ENCODE data around the gene KDM7A.
"Not testable (repeated sequence)": the region's sequence is repeated elsewhere in the genome, so short reads cannot be mapped to it uniquely, and the experiment has no call there.

KDM7A gene

DNA sequence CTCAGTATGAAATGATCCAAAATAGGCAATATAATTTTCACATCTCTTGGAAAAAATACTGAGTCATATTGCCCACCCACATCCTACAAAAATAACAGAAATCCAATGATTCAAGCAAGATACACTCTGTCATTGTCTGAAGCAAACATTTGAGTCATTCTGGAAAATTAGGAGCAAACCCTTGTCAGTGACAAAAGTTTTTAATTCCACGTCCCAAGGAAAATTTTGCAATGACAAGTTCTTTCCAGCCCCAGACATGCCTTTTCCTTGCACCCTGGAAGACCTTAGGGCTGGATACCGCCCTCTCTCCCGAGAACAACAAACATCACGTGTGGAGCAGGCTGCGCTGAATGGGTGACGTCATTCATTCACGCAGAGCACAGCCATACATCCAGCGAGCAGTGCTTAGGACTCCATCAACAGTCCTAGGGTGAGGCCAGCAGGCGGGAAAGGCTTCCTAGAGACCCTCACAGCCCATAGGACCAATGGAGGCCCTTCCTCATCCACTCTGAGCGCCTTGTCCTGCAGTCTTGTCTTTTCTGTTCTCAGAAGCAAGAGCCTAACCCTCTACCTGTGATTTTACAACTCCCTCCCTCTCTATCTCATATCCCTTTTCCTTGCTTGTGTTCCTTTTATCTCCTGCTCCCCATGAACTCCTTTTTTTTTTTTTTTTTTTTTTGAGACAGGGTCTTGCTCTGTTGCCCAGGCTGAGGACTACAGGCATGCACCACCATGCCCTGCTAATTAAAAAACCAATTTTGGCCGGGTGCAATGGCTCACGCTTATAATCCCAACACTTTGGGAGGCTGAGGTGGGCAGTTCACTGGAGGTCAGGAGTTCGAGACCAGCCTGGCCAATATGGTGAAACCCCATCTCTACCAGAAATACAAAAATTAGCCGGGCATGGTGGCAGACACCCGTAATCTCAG lies 23.5 kb upstream of the KDM7A start:
- DNase-seq (ENCODE audit: low spot score): no peak

DNA sequence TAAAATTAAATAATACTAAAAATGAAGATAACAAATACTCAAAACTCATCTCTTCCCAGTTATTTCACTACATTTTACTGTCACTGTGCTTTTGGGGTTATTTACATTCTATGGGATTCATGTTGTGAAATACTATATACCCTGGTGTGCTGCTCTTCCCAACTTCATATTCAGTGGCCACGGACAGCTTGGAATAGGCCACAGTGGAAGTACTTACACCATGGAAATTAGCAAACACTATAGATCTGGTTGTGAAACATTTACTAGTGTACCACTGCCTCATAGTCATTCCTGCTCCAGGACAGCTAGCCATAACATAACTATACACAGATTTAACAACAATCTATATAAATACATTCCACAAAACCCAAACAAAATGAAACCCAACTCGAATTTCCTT lies 21.2 kb upstream of the KDM7A start:
- DNase-seq (ENCODE audit: low spot score): no peak

DNA sequence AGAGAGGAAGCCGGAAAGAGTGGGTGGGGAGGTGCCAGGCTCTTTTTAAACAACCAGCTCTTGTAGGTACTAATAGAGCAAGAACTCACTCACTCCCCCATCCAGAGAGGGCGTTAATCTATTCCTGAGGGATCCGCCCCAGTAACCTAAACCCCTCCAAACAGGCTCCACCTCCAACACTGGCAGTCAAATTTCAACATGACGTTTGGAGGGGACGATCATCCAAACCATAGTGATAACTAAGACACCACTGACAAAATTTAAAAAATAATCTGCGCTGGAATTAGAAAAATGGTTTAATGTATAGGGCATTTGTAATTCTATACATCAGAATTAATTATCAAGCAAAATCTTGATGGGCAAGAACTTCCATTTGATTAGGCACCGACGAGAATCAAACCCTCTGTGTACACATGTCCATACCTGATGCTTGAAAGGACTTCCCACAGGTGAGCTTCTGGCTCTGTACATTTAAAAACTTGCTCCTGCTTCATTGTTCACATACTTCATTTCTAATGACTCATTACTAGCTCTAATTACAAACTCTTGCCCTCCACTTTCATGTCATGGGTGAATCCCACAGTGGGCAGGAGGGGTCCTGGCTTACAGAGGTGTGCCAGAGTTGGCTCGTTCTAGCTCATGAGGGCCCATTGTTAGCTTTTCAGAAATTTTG lies 20.6 kb upstream of the KDM7A start:
- DNase-seq (ENCODE audit: low spot score): no peak

DNA sequence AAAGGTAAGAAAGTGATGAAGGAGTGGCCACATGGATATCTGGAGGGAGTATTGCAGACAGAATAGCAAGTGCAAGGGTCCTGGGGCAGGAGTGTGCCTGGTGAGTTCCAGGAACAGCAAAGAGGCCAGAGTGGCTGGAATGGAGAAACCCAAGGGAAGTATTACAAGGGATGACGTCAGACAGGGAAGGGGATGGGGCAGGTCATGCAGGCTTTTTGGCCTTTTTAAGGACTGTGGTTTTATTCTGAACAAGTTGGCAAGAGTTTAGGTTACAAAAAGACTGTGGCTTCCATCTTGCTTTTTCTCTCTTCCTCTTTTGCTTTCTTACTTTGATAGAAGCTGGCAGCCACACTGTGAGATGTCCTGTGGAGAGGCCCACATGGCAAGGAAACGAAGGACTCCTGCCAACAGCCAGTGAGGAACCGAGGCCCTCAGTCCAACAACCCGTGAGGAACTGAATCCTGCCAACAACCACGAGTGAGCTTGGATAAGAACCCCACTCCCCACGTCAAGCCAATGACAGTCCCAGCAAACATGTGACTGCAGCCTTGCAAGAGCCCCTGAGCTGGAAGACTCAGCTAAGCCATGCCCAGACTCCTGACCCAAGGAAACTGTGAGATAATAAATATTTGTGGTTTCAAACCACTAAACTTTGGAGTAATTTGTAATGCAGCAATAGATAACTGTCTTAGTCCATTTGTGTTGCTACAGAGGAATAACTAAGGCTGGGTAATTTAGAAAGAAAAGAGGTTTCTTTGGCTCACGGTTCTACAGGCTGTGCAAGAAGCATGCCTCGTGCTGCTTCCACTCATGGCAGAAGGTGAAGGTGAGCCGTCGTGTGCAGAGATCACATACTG lies 19.8 kb upstream of the KDM7A start:
- DNase-seq (ENCODE audit: low spot score): no peak

DNA sequence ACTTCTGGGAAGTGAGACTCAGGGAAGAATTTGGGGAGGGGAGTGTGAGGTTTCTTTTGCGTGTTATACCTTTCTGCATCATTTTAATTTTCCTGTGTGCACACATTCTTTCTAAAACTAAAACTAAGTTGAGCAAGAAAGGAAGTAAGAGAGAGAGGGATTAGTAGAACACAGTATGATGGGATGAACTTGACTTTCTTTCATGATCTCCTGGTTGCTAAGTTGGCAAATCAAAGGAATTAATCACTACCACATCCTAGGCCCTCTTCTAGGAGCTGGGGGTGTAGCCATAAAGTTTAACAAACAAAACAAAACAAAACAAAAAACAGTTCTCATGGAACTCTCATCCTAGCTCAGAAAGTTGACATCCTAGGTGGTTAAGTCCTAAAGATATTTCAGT lies 19.1 kb upstream of the KDM7A start:
- DNase-seq (ENCODE audit: low spot score): no peak

DNA sequence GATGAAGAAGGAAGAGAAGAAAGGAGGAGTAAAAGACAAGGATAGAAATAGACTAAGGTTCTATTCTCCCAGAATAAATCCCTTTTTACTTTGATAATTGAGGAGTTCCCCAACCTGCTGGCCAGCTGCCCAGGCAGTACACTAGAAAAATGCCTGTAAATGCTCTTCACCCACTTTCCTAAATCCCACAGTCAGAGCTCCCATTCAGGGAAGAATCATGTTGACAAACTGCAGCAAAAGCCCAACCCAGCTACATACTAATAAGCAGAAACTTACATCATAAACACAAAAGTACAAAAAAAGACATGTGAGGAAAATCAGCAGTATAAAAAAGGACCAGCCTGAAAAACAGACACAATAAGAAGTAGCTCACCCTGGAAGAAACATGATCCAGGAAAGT lies 15.8 kb upstream of the KDM7A start:
- no peak for DNase-seq (ENCODE audit: low spot score)

DNA sequence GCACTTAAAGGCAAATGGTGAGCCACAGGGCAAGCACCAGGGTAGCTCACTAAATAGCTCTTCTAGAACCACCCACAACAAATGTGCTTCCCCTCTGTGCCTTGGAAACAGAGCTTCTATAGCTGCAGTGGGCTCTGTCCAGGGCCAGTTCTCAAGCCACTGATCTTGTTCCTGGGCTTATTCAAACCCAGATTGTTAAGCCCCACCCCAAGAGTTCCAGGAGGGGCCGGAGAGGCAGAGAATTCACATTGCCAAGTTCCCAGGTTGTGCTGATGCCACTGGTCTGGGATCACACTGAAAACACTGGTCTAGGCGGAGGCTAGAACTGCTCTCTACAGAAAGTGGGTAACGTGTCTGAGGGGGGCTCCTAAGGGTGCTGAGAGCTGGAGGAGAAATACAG lies 15.4 kb upstream of the KDM7A start:
- DNase-seq (ENCODE audit: low spot score): no peak

DNA sequence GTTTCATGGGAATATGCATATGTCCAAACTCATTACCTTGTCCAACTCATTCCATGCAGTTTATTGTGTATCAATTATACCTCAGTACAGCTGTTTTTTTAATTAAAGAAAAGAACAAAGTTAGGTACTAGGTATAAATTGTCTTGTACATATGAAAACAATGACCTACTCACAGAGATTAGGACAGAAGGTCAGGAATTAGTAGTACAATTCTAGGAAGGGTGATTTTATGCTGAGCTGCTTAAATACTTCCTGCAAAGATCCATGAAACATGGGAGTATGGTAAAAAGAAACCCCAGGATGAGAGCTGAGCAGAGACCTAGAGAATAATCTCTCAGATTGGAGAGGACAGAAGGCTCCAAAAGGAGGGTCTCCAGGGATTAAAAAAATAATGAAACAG lies 13.8 kb upstream of the KDM7A start:
- DNase-seq (ENCODE audit: low spot score): no peak

DNA sequence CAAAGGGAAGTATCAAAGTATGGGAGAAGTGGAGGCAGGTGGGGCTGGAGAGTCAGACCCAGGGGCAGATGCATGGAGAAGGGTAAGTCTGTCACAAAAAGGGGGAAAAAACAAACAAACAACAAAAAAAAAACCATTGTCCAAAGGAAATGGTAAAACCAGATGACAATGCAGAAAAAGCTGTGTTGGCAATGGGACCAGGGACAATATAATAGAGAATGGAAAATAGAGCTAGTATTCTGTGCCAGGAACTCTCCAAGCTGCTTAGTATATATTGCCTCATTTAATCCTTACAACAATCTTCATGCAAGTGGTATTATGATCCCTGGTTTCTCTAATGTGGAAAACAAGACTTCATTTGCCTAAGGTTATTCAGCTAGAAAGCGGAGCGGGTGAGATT lies 13.1 kb upstream of the KDM7A start:
- no peak for DNase-seq (ENCODE audit: low spot score)

DNA sequence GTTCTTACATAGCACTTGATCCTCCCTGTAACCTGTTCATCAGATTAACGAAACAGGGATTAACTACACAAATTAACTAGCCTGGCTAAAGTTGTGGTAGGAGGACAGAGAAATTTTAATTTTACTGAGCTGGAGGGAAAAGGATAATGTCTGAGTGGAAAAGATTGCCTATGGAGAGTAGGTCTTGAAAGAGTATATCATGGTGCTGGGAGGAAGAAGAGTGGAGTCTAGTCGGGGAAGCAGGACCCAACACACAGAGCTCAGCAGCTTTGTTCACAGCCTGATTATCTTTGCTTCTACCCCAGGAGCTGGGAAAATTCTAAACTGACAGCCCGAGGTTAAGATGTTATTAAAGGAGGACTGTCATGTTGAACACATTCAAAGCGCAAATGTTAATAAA lies 6.1 kb upstream of the KDM7A start:
- no peak for DNase-seq (ENCODE audit: low spot score)

DNA sequence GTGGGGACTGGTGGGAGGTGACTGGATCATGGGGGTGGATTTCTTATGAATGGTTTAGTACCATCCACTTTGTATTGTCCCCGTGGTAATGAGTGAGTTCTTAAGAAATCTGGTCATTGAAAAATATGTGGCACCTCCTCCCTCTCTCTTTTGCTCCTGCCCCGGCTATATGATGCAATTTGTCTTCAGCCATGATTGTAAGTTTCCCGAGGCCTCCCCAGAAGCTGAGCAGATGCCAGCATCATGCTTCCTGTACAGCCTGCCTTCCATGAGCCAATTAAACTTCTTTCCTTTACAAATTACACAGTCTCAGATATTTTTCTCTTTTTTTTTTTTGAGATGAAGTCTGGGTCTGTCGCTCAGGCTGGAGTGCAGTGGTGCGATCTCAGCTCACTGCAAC lies 2.6 kb upstream of the KDM7A start:
- DNase-seq (ENCODE audit: low spot score): no peak

DNA sequence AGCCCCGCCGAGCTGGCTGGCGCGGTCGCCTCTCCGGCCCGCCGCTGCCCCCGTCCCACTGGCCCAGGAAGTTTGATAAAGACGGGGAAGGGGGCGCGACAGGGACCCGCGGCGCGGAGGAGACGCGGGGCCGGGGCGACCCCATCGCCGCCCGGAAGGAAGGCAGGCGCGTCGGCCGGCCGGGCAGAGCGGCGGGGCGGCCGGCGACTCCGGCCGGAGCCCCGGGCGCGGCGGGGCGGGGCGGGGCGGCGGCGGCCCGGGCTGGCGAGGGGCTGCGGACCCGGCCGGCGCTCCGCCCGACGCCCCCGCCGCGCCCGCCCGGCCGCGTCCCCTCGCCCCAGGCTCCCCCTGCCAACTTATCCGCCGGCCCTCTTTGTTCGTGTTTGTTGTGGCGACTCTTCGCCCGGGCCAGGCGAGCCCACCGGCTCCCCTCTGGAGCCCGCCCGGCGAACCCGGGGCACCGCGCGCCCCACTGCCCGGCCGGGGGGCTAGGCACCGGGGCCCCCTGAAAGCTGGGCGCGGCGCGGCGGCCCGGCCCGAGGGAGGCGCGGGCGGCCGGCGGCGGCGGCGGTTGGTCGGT lies 571 bp downstream of the KDM7A start:
- no peak for DNase-seq (ENCODE audit: low spot score)

DNA sequence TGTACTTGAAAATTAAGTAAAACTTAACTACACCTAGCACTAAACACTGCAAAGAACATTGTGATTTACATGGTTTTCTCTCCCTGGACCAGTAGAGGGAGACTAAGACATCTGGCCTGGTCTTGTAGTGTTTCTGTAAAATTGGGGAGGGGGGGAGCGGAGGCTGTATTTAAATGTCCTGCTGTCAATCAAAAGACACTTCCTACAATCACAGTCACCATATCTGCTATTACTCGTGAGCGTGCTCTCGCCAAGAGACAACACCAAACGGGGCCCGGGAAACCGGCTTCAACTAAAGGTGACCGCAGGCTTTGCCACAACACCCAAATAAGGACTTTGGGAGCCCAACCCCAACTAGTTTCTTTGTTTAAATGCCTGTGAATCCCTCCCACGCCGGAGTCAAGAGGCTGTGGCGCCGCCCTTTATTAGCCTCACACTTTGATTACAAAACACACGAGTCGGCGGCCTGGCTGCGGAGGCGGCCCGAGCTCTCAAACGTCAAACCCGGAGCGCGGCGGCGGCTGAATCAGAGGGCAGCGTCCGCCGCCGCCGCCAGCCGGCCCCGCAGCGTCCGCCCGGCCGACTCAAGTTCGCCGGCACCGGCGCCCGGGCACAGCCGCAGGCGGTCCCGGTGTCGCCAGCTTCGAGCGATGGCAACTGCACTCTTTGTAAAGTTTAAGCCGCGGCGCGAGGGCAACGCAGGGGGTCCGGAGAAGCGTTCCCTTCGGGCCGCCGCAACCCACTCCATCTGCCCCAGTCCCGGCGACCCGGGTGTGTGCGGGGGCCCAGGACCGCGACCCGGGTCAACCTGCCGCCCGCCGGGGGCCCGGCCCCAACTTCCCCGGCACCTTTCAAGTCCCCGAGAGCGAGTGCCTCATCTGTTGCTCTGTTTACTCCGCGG lies 1.3 kb downstream of the KDM7A start:
- peak; percentile 73 for DNase-seq (ENCODE audit: low spot score)

DNA sequence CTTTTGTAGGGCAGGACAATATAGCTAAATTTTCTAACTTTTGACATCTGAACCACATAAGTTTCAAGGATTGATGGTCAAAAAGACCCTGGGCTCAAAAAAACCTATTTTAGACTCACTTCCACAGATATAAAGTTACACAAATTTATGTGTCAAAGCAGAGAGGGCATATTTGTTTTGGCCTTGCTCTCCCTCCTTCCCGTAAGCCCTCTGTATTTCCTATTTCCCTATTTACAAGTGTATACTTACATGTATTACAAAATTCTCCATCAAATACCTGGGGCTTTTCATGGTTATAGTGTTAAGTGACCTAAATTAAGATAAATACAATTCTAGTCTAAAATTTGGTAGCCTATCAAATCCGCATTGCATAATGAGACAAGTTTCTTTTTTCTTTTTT lies 2.6 kb downstream of the KDM7A start:
- no peak for DNase-seq (ENCODE audit: low spot score)

DNA sequence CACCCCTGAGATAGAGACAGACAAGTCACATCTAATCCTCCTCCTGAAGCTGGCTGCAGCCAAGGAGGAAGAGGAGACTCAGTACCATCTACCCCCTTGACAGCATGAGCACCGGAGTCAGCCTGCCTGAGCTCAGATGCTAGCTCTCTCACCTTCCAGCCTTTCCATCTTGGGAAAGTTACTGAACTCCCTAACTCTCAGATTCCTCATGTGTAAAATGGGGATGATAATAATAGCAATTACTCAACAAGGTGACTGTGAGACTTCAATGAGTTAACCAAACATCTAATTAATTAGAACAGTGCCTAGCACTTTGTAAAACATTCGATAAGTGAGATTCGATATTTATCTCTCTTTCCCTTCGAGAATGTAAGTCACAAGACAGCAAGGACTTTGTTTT lies 6.4 kb downstream of the KDM7A start:
- DNase-seq (ENCODE audit: low spot score): no peak

DNA sequence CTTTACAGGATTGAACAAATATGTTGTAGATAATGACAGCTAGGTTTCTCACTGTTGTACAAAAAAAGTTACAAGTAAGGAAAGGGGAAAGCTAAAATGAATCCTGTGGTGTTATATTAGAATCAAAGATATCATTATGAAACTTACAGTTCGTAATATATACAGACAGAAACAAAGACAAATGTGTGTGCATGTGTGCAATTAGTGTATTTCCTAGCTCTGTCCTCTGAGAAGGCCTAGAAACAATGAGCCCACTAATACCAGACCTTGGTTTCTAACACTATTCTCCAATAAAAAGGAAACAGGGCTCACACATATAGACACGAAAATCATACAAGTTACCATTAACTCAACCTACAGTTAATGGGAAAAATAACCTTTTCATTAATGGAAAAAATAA lies 8.0 kb downstream of the KDM7A start:
- DNase-seq (ENCODE audit: low spot score): no peak

DNA sequence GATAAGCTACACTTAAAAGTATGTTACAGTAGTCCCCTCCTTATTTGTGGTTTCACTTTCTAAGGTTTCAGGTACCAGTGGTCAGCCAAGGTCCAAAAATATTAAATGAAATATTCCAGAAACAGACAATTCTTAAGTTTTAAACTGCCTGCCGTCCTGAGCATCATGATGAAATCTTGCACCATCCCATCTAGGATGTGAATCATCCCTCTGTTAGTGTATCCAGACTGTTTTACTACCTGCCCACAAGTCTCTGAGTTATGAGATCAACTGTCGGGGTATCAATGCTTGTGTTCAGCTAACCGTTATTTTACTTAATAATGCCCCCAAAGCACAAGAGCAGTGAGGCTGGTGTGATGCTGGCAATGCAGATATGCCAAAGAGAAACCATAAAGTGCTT lies 11.4 kb downstream of the KDM7A start:
- DNase-seq (ENCODE audit: low spot score): no peak

DNA sequence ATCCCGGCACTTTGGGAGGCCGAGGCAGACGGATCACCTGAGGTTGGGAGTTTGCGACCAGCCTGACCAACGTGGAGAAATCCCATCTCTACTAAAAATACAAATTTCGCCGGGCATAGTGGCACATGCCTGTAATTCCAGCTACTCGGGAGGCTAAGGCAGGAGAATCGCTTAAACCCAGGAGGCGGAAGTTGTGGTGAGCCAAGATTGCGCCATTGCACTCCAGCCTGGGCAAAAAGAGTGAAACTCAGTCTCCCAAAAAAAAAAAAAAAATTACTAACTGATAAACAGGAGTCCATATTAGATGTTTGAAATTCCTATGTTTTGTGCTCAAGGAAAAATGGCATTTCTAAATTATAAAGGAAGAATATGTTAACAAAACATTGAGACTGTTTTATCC lies 14.7 kb downstream of the KDM7A start:
- DNase-seq (ENCODE audit: low spot score): not testable (repeated sequence)

DNA sequence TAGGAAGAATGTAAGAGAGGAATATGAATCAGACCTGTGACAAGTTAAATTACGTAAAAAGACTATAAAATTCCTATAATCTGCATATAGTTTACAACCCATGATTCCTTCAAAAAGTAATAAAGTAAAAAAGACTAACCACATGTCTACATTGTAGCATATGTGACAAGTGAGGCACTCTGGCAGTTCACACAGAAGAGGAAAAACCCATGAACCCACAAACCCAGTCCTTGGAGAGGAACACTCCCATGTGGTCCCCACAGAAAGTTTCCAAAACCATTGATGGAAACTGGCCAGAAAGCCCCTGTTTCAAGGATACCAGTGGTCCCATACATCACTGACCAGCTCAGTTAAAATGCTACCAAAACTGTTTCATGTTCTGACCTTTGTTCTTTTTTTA lies 15.7 kb downstream of the KDM7A start:
- DNase-seq (ENCODE audit: low spot score): no peak

DNA sequence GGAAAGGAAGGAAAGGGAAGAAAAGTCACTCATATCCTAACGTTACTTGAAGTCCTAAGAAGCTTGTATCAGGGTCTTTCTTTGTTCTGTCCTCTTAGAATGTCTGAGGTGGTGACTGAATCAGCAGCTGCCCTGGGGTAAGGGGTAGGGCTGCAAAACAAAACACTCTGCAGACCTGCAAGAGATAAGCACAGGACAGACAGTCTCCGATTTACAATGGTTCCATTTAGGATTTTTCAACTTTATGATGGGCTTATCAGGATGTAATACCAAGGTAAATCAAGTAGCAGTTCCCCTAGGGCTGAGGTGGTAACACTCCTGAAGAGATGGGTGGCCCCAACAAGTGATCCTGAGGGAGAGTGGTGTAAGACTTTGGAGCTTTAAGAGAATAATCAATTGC lies 16.5 kb downstream of the KDM7A start:
- DNase-seq (ENCODE audit: low spot score): no peak

DNA sequence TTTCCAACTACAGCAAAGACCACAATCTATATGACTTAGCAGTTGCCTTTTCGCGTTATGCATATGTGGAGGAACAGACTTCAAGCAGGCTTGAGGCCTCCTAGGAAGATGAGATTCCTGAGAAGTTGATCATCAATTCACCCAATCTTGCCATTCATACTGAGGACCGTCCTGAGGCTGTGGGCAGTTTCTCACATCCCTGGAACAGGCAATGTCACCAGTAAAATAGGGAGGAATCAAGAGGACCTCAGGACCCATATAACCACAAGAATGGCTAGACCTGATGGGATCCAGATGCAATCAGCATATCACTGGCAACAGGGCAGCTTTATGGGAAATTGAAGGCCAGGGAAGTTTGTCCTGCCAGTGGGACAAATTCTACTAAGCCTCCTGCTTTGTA lies 17.3 kb downstream of the KDM7A start:
- no peak for DNase-seq (ENCODE audit: low spot score)
